Skeletal muscle cell (primary cell): ENCODE data around the gene RYR2.

Experiments used
- DNase-seq: peaks from one replicate; pipeline ENCODE4 v3.0.0-alpha.2; 2010; ENCODE audit warnings: low read depth
- H3K4me3 ChIP-seq: 2 replicates; pipeline ENCODE4 v1.5.1; 2011; ENCODE audit warnings: low read depth, mild to moderate bottlenecking, control low read depth, low read length, moderate library complexity

Gene RYR2

DNA sequence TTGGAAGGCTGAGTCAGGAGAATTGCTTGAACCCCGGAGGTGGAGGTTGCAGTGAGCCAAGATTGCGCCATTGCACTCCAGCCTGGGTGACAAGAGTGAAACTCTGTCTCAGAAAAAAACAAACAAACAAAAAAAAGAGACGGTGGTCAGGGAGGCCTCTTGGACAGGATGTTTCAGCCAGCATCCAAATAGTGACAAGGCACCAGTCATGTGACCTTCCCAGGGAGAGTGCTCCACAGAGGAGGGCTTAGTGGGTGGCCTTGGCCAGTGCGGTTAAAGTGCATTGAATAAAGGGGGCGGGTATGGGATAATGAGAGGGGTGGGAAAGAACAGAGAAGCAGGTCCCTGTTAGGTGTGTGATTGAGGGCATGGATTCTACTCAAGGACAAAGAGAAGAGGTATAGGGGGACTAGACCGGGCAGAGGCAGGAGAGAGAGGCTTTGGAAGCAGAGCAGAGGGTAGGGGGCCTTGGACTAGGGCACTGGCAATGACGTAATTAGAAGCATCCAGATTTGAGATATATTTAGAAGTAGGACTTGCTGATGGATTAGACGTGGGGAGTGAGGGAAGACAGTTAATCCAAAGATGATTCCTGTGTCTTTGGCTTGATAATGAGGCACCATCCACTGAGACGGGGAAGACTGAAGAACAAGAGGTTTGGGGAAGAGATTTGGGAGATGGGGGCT is 12.0 kb upstream of the RYR2 start:
- H3K4me3 ChIP-seq, result no peak overlapping the region
- DNase-seq, result no peak

DNA sequence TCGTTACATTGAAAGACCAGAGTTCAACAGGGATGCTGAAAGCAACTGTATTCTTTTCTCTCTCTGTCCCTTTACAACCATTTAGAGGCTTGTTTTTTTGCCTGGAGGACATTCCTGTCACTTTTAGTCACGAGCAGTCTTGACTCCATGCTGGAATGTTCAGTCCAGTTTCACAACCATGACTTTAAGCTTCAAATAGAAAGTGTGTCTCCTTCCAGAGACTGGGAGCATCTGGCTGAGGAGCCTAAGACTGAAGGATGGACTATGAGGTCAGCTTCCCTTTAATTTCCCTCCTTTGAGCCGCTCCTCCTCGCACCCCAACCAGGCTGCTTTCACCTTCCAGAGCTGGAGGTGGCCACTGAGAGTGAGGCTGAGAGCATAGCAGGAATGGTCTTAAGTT is 10.5 kb upstream of the RYR2 start:
- no peak for DNase-seq
- no peak overlapping the region for H3K4me3 ChIP-seq

DNA sequence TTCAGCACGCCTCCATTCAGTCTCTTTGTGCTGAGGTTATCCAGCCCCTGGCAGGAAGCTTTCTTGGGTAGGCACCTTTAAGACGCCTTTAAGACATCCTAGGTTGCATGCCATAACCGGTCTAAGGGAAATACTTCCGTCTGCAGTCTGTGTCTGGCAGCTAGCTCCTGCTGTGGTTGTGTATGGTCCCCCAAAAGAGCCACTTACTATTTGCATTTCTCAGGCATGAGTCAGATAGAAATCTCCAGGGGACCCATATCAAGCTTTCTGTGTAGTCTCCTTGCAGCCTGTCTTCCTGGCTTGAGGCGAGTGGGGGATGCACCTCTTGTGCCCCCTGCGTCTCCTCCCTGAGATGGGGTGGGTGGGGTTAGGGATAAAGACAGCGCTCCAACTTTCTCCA is 10.0 kb upstream of the RYR2 start:
- no peak for DNase-seq
- H3K4me3 ChIP-seq, result no peak overlapping the region

DNA sequence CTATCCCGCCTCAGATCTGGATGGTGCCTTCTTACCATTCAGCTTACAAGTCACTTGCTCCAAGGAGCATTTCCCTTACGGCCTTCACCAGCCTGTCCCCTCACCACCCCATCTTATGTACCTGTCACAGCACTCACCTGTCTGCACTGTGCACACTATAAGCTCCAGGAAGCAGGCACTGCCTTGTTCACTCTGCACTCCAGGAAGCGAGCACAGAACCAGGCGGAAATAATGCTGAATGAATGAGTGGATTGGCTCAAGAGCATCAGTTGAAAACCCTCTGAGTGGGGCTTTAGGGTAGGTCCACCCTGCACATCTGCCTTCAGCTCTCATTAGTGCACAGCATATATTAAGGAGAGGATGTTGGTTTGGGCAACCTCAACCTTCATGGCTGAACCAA is 8.9 kb upstream of the RYR2 start:
- no peak overlapping the region for H3K4me3 ChIP-seq
- no peak for DNase-seq

DNA sequence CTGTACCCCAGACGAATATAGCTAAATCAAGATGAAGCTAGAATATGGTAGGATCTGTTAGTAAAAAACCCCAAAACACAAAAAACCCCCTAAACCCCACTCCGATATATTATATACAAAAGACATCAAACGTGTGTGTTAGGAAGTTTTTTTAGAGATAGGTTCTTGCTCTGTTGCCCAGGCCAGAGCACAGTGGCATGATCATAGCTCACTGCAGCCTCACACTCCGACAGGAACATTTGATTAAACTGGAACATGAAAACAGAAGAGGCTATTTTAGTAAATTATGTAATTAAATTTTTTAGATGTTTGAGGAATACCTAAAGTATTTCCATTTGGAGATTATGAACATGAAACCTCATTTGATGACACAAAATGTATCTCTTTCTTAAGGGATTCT is 8.2 kb upstream of the RYR2 start:
- DNase-seq, result no peak
- no peak overlapping the region for H3K4me3 ChIP-seq

DNA sequence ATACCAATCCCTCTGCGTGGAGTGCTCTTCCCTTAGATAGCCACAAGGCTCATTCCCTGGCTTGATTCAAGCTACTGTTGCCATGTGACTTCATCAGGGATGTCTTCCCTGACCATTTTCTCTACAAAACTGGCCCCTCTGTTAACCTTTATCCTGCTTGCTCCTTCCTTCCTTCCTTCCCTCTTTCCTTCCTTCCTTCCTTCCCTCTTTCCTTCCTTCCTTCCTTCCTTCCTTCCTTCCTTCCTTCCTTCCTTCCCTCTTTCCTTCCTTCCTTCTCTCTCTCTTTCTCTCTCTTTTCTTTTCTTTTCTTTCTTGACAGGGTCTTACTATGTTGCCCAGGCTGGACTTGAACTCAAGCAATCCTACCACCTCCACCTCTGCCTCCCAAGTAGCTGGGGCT is 6.2 kb upstream of the RYR2 start:
- H3K4me3 ChIP-seq, result no peak overlapping the region
- DNase-seq, result no peak

DNA sequence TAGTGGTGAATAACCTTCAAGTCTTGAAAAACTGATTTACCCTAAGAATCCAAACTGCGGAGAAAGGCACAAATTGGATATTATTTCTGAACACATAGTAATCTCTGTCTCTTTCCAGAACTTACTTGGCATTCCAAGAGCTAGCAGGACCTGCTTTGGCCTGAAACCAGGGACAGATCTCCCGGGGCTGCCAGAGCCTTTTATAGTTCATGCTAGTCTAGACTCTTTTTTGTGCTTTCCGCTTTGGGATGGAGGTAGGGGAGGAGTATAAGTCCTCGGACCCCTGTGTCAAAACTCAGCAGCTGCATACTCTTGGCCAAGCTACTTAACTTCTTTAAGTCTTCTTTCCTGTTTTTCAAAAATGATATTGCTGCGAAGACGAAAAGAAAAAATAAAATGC is 3.8 kb upstream of the RYR2 start:
- no peak for DNase-seq
- no peak overlapping the region for H3K4me3 ChIP-seq

DNA sequence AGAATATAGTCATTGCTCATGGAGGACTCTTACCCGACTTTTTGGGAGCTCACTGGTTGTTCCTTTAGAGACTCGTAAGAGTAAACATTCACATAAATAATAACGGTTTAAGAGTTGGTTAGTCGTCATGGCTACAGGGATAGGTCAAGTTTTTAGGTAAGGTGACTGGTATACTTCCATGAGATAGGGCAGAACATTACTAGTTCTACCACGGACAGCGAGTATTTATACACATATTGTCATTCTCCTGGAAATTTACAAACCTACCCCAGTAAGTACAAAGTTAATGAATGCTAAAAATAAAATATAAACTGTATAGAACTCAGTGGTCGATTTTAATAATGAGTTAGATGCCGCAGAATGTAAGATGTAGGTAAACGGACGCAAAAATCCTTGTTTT is 1.2 kb upstream of the RYR2 start:
- DNase-seq, result no peak
- H3K4me3 ChIP-seq, result no peak overlapping the region

DNA sequence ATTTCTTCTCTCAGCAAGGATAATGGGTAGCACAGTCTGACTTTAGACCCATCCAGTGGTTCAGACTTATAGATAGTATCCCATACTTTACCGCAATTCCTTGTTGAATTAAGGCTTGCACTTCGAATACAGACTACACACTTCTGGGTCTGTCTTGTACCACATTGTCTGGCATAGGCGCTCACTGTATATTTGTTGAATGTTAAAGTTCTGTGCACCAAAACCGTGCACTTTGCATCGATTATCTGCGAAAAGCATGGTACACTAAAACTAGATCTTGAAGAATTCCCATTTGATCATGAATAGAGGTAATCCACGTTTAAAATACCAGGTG is 556 bp upstream of the RYR2 start:
- H3K4me3 ChIP-seq, result no peak overlapping the region
- DNase-seq, result no peak

DNA sequence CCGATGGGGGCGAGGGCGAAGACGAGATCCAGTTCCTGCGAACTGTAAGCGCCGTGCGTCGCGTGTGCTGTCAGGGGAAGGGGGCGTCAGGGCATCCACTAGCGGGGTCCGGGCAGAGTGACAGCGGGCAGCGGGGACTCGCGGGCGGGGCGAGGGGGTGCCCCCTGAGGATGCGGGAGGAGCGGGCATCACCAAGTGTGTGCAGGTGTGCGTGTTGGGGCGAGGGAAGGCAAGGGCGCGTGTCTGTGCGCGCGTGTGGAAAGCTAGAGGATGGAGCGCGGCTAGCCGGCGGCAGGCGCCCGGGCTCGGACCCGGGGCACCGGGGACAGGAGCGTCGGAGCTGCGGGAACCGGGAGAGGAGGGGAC is 525 bp downstream of the RYR2 start:
- H3K4me3 ChIP-seq, result no peak overlapping the region
- no peak for DNase-seq

DNA sequence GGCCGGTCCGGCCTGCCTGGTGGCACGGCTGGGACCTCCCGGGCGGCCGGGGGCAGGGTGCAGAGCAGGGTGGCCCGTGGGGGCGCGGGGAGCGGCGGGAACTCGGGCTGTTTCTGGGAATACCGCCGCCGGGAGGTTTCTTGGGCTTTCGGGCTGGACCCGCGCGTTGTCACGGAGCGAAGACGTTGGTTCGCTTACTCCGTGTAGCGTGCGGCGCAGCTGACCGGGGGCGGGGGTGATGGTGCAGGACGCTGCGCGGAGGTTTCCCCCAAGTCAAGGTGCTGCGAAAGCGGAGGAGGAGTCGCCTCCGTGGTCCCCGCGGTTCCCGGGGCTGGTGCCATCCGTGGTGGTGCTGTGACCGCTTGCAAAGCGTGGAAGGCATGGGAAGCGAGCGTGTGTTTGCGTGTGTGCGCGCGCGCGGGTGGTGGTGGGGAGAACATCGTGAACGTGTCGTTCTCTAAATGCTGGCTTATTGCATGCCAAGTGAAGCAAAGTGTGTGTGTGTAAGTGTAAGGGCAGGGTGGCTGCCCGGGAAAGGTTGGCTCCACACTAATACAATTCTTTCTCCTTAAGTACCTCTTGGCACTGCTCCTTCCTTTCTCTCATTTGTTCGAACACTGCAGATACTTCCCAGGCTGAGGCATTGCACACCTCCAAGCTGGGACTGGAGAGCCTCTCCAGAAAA is 1.1 kb downstream of the RYR2 start:
- no peak for DNase-seq
- H3K4me3 ChIP-seq, result no peak overlapping the region

DNA sequence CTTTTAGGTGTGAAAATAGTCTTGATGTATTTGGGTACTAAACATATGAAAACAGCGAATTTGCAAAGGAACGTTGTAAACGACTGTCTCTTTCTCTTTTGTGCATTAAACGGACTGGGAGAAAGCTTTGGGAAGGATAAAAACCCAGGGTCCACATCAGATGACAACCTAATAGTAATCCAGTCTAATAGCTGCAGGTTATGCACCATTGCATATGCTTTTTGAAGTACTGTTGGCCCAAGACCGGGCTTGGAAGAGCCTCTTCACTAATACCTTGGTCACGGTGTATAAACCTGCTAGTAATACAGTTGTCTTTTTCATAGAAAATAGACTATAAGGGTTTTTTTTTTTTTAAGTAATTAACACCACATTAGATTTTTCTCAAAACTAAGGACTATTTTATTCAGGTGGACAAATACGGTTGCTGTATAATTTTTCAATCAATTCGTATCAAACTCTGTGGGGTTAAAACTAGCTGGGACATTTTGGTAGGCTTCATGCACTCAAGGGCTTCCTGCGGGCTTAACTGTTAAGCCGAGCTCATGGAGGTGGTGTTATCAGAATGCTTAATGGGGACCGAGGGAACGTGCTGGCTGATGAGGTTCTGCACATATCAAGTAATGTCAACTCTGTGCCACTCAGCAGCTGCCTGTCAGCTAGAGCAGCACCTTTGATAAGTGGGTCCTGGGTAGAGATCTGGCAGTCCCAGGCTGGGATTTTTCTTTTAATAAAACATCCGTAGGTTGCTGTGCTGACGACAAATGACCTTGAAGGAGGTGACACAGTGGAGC is 2.1 kb downstream of the RYR2 start:
- DNase-seq, result no peak

DNA sequence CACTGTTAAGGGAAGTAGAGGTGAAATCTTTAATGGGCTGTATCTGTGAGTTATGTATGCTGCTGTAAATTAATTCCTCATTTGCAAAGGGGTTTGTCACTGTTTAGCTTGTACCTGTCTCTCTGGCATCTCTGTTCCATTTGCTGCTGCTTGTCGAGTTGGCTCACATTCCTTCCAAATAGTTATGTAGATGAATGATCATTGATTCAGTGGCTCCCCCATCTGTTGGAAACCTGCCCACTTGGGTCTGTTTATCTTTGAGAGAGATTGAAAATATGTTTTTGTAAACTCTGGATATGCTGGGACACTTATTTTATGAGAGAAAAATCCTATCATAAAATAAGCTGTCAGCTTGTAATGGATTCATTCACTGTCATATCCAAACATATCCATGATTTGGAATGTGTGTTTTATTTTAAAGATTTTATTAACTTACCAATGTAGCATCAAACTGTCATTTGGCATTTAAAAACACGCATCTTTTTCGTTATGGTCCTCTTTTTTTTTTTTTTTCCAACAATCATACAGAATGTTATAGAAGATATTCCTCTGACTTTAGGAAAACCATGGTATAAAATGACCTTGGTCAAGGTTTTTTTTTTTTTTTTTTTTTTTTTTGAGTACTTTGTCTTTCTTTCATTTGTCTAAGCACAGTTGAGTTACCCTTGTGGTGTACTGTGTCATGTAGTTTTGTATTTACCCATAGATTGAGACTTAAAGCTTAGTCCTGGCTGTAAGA is 3.5 kb downstream of the RYR2 start:
- DNase-seq, result no peak
- no peak overlapping the region for H3K4me3 ChIP-seq

More for the DNA sequence above, 2.1 kb downstream of the RYR2 start:
- no peak overlapping the region for H3K4me3 ChIP-seq

DNA sequence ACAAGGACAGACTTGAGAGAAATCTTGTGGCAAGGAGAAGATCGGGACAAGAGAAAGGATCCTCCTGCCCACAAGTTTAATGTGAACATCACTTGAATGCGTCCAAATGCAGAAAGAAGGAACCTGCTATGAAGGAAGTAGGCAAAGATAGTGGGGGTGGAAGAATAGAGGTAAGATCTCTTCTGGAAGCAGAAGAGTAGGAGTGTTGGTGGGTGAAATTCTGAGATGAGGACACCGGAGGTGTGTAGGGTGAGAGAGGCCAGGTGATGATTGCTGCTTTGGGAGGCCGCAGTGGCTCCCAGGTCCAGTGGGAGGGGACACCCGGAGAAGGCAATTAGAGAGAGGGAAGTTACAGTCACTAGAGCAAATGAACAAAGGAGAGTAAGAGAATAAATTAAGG is 6.8 kb downstream of the RYR2 start:
- no peak overlapping the region for H3K4me3 ChIP-seq
- DNase-seq, result no peak

DNA sequence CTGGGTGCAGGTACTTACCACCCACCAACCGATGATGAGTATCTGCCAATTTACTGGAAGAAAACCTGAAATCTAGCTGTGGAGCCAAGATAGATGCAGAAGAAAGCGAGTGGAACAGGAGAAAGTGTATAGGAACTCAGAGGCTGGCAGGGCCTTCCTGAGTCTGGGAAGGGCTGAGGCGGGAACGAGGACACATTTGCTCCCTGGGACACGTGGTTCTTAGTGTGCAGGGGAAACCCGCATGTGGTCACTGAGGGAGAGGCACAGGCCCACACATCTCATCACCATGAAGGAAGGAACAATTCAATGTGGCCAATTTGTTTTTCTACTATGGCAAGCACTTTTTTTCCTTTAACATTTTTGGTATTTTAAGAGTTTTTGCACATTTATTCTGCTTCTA is 8.2 kb downstream of the RYR2 start:
- H3K4me3 ChIP-seq, result no peak overlapping the region
- no peak for DNase-seq

DNA sequence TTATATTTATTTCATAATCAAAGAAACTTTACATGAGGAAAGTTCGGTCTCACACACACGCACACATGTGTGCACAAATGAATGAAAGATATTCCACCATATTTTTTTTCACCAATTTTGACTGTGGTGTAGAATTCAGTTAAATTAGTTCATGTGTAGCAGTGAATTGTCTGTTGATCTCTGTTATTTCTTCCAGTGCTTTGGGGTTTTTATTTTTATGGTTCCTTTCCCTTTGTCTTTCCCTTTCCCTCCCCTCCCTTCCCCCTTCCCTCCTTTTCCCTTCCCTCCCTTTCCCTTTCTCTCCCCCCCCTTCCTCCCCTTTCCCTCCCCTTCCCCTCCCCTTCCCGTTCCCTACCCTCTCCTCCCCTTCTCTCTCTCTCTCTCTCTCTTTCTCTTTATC is 8.9 kb downstream of the RYR2 start:
- H3K4me3 ChIP-seq, result no peak overlapping the region
- no peak for DNase-seq

DNA sequence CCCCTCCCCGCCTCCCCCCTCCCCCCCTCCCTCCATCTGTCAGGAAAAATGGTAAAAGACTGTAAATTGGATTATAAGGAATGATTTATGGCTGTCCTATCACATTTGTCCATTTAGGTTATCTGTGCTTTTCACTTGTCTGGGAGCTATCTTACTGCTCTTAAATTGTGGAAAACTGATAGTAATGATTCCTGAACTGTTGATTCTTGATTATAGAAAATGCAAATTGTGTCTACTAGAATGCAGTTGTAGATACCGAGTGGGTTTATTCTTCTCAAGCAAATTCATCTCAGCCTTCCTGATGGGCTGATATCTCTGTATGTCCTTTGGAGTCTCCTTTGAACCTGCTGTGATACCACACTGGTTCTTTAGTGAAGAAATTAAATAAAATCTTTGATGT is 12.3 kb downstream of the RYR2 start:
- no peak overlapping the region for H3K4me3 ChIP-seq
- DNase-seq, result no peak

DNA sequence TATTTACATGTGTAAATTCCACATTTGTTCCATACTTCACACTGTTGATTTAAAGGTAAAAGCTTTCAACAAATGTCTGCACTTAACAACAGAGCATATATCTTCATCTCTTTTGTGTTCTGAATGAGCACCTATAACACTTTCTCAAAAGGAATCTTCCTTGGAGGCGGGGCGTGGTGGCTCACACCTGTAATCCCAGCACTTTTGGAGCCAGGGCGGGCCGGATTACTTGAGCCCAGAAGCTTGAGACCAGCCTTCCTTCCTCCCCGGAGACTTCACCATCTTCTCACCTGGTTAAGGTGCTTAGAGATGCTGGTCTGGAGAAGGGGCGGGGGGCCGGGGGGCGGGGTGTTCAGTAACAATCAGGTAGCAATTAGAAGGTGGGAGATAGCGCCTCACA is 16.5 kb downstream of the RYR2 start:
- no peak for DNase-seq
- H3K4me3 ChIP-seq, result no peak overlapping the region

DNA sequence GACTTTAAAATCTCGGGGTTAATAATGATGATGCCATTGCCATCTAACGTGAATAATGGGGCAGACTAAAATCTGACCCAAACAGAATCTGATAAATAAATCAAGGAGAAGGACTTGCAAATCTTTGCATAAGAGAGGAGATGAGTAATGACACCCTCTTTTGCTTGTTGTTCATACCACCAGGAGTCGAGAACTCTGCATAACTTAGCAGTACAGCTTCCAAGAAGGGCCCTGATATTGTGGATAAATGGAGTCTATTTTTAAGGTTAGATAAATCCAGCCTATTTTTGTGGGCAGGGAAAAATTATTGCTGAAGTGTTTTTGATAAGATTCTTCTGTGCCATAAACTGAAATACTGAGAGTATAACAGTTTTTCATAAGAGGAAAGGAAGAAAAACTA is 17.3 kb downstream of the RYR2 start:
- H3K4me3 ChIP-seq, result no peak overlapping the region
- DNase-seq, result no peak

DNA sequence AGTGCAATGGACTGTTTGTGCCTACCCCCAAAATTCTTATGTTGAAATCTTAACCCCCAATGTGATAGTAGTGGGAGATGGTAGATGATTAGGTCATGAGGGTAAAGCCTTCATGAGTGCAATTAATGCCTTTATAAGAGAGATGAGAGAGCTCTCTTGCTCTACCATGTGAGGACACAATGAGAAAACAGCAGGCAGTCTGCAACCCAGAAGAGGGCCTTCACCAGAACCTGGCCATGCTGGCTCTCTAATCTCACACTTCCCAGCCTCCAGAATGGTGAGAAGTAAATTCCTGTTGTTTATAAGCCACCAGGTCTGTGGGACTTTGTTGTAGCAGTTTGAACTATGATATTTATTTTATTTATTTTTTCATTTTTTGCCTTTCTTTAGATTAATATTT is 21.0 kb downstream of the RYR2 start:
- no peak for DNase-seq
- H3K4me3 ChIP-seq, result no peak overlapping the region
